Measurements from ENCODE around the gene CCDC40.

GRCh38 chr17:80107231-80108021 lies 71.0 kb downstream of the CCDC40 start:
- no peak for TF ChIP-seq CTCF (conservative IDR thresholded peaks at IDR 0.05 in 1 of 2, IDR thresholded peaks at IDR 0.05 in 1 of 2; ENCODE audit: extremely low read depth in 1 of 2, insufficient read depth in 1 of 2, low read depth in 1 of 2, low read length in 2 of 2)
- TF ChIP-seq EZH2 (IDR thresholded peaks at IDR 0.05; ENCODE audit: borderline replicate concordance, low read length) = no peak
